Hematopoietic multipotent progenitor cell treated with erythropoietin and hydrocortisone succinate and interleukin-3 and kit ligand, for 15 days (in vitro differentiated cells): ENCODE measurements around the gene APCDD1L.

Experiments
- DNase-seq: peaks from one replicate; pipeline ENCODE4 v3.0.0-alpha.2; 2015; ENCODE audit warnings: low spot score

Gene APCDD1L

DNA sequence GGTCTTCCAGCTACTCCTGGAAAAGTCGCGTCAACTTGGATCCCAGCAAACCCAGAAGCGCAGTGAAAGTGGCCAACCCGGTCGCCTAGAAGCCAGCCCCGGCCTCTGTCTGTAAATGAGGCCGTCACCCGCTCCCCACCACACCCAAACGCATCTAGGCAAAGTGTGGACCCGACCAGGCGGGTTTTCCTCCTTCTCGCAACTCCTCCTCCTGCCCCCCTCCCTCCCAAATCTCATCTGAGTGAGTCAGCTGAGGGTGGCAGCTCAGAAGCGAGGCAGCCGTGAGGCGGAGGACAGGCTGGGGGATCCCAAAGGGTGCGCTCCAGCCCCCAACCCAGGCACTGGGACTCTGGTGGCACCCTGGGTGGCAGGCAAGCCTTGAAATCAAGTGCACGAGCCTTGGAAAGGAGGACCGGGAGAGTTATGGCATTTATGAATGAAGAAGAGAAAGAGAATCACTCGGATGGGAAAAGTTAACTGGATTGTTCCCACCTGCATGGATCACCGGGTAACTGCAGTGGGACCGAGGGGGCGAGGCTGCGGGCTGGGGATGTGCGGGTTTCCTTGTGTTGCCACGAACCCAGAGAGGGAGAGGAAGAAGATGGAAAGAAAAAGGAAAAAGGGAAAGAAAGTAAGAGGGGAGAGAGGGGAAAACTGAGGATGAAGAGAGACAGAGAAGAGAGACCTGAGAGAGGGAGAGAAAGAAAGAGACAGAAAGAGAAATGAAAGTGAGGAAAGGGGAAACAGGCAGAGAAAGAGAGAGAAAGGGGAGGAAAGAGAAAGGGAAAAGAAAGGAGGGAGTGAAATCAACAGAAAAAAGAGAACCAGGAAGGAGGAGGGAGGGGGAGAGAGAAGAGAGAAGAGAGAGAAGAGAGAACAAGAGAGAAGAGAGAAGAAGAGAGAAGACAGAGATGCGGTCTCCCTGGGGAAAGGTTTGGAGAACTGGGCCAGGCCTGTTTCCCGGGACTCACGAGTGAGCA is at the start of gene APCDD1L:
APCDD1L (minus strand) TSS at position 167 of the 980 bp plus-strand sequence. CDS start 692 bp downstream, outside the sequence.
- no peak for DNase-seq

DNA sequence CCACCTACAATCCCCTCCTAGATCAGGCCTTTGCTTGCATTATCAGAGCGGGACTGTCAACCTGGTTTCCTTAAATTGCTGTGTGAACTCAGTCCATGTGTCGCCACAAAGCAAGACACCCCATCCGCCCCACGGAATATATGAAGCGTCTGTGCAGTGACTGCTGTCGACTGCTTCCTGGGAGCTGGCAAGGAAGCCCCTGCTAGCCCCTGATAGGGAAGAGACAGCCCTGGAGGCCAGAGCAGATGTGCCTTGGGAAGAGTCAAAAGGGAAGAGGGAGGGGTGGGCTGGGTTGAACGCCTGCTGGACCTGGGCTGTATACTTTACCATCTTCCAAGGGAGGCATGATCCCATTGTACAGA is 44.1 kb upstream of the APCDD1L start:
- DNase-seq, result no peak

DNA sequence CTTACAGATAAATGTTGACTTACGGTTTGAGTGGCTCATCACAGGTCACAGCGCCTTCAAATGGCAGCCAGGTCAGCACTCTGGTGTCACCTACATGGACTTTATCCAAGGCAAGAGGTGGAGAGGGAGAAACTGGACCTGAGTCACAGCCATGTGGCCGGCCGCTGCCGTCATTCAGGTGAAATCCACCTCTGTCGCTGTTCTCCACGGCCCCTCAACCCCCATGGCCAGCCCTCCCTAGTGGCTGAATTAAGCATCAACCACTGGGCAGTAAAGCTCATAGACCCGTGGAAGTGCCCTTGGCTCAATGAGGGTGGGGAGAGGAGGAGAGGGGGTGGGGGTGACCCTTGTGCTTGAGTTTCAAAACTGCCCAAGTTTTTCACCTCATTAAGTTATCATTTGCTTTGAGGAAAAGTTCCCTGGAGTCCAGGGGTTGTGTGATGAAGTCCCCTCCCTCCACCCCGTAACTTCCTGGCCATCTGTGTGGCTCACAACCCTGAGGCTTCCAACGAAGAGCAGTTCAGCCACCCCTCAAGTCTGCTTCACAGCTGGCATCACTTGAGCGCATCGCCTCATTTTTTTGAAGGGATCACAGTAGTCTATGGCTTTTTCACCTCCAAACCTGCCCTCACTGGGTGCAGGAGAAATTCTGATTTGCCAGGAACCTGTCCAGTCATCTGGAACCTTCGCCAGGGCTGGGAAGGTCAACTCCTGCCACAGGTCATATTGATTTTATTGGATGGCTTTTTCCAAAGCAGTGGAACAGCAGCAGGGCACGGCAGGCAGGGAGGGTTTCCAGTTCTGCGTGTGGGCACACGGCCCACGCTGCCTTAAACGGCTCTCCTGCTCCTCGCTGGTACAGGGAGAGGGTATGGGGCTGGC is 43.5 kb upstream of the APCDD1L start:
- no peak for DNase-seq

DNA sequence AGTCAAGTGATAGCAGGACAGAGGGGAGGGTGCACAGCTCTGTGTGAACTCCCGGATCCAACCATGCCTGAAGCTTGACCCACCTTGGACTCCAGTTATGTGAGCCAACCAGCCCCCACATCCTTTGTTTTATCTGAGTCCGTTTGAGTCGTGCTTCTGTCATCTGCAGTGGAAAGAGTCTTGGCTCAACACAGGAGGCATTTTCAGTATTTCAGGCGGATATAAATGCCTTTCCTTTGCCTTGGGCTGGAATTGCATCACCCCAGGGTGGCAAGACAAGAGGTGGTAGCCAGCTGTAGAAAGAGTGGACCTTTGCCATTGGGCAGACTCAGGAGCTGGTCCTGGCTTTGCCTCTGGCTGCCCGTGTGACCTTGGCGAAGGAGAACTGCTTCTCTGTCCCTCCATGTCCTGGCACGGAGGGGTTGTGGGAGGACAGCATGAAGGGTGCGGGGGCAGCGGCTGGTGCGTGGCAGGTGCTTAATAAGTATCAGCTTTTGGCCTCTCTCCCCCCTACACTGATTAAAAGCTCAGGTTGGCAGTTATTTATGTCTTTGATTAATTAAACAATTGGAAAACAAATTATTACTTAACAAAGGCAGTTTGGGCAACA is 42.6 kb upstream of the APCDD1L start:
- DNase-seq, result no peak

DNA sequence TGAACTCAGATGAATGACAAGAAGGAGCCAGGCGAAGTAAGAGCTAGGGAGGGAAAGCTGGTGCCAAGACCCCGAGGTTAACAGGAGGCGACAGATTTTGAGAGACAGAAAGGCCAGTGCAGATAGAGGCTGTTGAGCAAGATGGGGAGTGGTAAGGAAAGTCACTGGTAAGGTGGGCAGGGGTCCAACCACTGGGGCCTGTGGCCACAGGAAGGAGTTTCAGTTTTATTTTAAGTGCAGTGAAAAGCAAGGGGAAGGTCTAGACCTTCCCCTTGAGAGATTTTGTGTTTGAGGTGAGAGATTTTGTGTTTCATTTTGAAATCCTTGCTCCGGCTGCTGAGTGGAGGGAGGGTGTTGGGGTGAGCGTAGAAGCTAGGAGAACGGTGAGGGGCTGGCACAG is 41.8 kb upstream of the APCDD1L start:
- DNase-seq, result no peak

DNA sequence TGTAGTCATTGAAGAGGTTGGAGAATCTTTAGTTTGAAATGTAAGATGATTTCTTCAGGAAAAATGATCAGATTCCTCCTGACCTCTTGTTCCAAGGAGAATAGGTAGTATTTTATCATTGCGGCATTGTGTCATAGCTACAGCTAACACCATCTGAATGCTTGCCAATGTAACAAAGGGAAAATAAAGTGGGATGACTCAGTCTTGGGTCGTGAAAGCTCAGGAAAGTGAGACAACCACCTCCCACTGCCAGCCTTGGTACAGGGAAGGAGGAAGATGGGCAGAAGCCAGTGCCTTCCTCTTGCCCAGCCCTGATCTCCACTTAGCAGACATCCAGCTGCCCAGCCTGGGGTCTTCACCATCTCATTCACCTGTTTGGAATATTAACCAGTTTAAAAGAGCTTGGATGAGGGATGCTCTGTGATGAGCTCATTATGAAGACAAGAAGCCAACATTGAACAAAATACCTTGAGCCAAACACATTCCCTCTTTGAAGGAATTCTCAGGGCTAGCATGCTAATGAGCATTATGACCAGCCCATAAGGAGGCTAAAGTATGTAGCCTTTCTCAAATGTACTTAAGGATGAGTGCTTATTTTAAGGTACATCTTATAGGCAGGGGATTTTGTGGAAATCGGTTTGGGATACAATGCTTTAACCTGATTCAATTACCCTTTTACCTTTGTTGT is 40.0 kb upstream of the APCDD1L start:
- no peak for DNase-seq

DNA sequence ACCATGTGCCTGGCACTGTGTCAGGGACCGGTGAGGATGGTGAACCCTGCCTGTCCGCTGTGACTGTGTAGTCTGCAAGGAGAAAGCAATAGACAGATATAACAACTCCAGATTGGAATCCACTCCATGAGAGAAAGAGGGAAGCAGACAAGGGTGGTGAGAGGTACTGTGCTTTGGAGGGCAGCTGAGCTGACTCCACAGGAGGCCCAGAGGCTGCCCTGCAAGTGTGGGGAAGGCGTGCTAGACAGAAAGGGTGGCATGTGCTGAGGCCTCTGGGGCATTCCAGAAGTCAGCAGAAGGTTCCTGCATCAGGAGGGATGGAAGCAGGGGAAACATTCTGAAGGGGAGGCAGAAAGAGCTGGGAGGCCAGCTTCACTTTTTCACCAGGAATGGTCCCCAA is 39.3 kb upstream of the APCDD1L start:
- DNase-seq, result no peak

DNA sequence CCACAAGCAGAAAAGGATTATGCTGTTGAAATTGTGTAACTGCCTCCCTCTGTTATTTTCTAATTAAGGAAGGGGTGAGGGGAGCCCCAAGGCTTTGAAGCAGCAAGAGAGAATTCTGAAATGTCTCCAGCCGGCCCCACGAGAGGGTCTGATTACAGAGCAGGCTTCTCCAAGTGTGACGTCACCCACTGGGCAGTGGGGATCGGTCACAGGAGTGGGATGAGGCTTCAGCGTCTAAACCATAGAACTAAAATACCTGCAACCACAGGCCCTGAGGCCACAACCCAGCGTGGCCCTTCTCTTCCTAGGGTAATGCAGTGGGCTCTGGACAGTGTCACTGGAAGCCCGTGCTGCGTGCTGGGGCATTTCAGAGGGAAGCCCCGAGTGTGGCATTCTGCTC is 38.6 kb upstream of the APCDD1L start:
- no peak for DNase-seq

DNA sequence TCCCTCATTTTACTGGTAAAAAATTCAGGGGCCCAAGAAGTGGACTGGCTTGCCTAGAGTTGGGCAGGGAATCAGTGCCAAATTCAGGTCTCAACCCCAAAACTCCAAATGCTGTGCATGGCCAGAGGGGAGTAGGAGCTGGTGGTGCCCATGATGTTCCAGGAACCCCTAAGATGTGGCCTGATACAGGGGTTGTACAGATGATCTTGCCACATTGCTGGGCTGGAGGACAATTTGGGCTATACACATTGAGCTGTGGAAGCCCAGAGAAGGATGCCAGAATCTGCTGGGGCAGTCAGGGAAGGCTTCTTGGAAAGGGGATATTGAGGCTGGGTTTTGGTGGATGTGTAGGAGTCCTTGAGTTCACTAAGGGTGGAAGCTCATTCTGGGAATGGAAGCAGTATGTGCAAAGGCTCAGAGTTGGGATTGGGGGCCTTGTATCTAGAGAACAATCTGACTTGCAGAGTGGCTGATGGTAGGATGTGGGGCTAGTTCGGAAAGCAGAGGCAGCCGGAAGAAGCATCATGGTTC is 38.0 kb upstream of the APCDD1L start:
- DNase-seq, result no peak

DNA sequence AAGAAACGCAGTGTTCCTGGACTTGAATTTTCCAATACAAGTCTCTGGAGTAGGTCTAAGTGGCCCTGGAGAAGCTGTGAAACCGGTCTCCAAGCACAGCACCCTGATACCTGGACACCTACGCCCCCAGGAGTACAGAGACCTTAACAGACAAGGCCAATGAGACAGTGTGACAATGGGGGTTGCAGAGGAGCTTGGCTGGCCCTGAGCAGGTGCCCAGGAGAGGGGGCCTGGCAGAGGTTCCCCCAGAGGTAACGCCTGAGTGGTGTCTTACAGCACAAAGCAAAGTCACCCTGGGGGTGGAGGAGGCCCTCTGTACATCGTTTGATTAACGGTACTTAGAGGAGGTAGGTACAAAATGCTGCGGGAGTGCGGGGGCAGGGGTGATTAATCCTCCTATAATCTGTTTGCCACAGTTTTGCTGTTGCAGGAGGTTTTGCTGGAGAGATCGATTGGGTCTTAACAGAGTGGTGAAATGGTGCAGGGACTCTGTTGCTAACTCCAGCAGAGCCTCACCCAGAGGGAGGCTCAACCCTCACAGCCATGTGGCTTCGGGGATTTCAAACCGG is 37.3 kb upstream of the APCDD1L start:
- DNase-seq, result no peak

DNA sequence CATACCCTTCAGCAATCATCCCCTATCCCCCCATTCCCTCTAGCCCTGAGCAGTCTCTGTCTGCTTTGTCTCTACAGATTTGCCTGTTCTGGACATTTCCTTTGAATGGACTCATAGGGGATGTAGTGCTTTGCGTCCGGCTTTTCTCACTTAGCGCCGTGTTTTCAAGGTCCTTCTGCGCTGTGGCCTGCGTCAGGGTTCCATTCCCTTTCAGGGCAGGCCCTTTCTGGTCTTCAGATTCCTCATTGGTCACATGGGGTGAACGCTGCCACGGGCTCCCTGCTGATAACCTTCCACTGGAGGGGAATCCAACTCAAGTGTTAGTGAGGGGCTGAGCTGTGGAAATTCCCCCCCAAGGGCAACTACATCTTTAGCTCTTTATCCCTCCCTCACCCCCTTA is 36.4 kb upstream of the APCDD1L start:
- no peak for DNase-seq

DNA sequence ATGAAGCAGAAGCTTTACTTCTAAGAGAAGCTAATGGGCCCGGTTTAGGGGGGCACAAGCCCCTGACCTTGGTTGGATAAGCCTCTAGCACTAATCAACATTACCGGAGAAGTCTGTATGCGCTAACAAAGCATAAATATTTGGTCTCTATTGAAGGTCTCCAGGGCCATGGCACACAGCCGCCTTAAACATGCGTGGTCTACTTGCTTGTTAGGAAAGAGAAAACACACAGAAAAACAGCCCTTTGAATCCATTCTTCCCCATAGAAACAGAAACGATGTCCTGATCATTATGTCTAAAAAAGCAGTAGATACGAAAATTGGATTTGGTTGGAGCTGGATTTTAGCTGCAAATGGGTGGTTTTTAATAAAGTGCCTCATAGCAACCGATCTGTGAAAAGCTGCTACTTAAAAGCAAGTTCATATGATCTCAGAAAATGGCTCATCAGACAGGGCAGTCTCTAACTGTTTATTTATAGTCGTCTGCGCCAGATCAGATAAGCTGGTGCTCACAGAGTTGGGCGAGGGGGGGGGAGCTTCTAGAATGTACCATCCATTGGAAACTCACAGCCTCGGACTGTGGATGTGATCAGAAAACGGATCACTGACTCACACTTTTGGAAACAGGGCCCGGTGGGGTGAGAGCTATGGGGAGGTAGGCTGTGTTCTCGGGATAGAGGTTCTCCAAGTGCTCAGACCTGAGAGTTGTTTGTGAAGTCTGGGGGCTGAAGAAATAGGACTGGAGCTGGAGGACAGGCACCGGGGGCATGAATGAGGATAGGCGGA is 35.3 kb upstream of the APCDD1L start:
- DNase-seq, result no peak

DNA sequence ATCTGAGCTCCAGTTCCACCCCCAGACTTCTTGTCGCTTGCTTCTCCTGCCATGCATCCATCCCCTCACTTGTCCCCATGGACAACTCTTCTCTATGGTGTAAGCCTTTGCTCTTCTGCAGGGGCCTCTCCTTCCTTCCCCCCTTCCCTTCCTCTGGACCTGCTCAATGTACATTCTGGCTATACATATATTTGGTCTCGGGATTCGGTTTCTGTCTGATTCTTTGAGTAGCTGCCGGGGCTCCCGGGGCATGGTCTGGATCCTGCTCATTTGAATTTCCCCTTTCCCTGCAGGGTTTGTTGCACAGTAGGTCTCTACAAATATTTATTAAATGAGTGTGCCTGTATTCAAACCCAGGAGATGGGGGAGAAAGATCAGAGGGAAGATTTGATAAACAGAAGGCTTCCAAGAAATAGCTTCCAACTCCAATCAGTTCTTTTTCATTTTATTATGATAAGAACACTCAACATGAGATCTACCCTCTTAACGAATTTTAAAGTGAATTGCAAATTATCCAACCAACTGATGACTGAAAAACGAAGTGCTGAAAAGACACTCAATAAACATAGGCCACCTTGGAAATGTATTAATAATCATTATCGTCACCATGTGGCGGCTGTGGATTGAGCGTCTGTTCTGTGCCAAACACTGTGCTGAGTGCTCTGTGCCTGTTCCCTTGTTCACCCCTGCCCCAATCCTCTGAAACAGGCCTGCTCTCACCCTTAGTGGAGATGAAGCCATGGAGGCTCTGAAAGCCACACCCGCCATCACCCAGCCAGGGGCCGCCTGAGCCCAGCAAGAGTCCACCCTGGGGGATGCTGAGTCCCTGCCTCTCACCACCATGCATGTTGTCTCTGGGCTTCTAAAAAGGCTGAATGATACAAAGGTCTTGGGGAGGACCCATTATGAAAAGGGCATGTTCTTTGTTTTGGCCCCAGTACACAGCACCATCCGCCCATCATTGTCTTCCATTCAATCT is 34.3 kb upstream of the APCDD1L start:
- DNase-seq, result no peak

DNA sequence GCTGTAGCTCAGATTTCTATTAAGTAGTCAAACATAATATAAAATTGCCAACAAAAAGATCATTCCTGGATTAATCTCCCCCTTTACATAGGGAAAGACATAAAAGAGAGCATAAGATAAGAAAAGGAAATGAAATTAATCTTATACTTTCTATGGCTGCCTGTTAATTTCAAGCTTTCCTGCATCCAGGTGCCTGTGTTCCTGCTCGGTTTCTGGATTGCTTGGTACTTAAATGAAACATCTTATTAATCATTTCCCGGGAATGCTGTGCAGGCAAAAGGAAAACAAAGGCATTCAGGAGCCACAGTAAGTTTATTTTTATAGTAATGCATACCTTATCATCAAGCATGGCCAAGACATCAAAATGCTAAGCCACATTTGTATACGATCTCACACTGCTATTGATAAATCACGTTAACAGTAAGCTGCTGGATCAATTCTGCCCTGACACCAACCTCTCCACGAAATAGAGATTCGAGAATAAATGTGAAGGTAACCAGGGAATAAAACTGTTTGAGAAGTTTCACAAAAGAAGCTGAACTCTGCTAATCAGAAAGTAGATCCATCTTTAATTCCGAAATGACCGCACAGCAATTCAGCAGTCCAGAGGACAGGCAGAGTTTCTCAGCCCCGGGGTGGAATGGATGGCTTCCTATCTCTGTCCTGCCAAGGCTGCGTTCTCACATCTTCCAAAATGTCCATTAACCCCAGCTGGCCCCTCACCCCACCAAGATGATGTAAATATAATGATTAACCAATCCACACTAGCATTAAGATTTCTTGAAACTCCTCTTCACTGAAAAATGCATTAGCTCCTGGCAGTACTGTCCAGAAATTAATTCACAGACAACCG is 32.6 kb upstream of the APCDD1L start:
- no peak for DNase-seq

DNA sequence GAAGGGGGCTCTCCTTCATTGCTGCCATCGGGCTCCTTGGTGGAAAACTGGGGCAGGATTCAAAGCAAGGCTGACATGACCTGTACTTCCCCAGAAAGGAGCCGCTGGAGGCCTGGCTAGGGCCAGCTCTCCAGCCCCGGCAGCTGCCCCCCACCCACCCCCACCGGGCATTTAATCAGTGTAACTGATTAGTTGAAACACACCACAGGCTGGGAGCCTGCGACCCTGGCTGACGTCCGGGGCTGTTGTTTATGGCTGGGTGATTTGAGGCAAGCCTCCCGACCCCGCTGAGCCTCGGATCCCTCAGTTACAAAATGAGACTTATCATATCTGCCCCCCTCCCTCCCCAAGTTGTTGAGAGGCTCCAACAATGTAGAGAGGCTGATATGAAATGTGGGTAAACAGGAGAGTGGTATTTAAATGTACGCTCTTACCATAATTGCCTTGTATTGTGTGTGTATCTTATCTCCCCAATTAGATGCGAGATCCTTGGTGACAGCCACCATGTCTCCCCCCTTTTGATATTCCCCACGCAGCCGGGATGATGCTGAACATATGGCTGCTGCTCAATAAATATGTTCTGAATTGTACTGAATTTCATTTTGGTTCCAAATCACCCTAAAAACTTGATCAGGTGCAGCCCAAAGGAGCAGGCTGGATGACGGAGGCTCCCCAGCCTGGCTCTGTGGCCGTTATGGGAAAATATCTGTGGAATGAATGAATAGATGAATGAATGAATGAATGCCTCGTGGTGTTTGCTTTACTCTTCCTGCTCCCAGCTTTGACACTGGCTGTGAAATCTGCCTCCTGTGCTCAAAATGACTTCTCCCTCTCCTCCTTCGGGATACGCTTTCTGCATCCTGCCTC is 31.8 kb upstream of the APCDD1L start:
- no peak for DNase-seq

DNA sequence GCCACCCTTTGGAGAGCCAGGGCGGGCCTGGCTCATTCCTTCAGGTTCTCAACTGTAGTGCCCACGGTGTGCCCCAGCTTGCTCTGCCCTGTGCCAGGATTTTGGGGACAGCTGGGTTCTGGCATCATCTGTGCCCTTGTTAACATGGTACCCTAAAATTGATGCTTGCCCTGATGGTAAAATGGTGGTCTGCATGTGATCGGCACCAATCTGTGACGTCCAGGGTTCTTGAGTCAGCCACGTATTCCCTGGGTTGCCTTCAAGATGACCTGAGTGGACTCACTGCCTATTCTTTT is 31.2 kb upstream of the APCDD1L start:
- no peak for DNase-seq

DNA sequence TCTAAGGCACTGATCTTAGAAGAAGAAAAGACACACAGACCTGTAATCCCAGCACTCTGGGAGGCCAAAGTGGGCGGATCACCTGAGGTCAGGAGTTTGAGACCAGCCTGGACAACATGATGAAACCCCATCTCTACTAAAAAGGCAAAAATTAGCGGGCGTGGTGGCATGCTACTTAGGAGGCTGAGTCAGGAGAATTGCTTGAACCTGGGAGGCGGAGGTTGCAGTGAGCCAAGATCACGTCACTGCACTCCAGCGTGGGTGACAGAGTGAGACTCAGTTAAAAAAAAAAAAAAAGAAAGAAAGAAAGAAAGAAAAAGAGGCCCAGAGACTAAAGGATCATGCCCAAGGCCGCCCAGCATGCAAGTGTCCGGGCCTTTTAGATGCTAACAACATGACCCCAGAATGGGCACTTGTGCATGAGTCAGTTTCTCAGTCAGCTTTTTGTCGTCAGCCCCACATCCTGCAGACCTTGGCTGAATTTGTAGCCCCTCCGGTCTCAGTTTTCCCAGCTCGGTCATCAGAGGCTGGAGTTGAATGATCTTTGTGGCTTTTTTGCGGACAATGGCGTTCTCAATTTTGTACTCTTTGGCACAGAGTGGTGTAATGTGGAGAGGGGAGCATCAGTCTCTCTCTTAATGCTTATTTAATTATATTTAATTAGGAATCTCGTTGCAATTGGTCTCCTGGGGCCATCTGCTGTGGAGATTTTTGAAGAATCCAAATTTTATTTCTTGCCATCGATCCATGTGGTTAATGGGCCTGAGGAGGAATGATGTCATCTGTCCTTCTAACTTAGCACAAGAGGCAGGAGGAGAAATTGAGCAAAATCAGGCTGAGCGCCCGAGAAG is 30.6 kb upstream of the APCDD1L start:
- no peak for DNase-seq
